22Rv1 (cell line): Measurements from ENCODE around the gene C11orf98.
A peak's percentile ranks its signal among the peaks of the same experiment; 100 is the strongest.

ENCODE experiments used
- H3K27ac ChIP-seq: fragments of 450-650 bp; 2 replicates; pipeline ENCODE4 v1.5.1; 2017
- ZFX ChIP-seq: fragments of 450-650 bp; IDR thresholded peaks from 2 replicates; pipeline ENCODE4 v1.6.1; 2017; ENCODE audit warnings: antibody characterized with exemption, borderline replicate concordance
- TF ChIP-seq, protein P1 (sequence below): fragments of 450-650 bp; IDR thresholded peaks from 2 replicates; pipeline ENCODE4 v1.5.1; 2017; ENCODE audit warnings: mild to moderate bottlenecking

C11orf98 gene

DNA sequence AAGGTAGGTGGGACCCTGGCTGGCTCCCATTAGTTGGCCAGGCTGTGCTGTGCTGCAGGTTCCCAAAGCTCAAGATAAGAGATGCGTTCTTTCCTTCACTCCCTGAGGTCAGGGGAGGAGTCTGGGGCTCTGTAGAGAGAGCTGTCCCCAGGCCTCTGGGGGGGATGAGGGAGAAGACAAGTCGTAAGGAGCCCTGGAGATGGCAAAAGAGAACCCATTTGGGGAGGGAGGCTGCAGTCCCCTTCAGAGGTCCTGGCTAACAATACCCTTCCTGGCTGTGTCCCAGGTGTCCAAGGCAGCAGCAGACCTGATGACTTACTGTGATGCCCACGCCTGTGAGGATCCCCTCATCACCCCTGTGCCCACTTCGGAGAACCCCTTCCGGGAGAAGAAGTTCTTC lies 43.4 kb upstream of the C11orf98 start:
- TF ChIP-seq, protein P1, sequence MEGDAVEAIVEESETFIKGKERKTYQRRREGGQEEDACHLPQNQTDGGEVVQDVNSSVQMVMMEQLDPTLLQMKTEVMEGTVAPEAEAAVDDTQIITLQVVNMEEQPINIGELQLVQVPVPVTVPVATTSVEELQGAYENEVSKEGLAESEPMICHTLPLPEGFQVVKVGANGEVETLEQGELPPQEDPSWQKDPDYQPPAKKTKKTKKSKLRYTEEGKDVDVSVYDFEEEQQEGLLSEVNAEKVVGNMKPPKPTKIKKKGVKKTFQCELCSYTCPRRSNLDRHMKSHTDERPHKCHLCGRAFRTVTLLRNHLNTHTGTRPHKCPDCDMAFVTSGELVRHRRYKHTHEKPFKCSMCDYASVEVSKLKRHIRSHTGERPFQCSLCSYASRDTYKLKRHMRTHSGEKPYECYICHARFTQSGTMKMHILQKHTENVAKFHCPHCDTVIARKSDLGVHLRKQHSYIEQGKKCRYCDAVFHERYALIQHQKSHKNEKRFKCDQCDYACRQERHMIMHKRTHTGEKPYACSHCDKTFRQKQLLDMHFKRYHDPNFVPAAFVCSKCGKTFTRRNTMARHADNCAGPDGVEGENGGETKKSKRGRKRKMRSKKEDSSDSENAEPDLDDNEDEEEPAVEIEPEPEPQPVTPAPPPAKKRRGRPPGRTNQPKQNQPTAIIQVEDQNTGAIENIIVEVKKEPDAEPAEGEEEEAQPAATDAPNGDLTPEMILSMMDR = no peak
- TF ChIP-seq ZFX = no peak
- peak overlapping the region; percentile 85 for H3K27ac ChIP-seq

DNA sequence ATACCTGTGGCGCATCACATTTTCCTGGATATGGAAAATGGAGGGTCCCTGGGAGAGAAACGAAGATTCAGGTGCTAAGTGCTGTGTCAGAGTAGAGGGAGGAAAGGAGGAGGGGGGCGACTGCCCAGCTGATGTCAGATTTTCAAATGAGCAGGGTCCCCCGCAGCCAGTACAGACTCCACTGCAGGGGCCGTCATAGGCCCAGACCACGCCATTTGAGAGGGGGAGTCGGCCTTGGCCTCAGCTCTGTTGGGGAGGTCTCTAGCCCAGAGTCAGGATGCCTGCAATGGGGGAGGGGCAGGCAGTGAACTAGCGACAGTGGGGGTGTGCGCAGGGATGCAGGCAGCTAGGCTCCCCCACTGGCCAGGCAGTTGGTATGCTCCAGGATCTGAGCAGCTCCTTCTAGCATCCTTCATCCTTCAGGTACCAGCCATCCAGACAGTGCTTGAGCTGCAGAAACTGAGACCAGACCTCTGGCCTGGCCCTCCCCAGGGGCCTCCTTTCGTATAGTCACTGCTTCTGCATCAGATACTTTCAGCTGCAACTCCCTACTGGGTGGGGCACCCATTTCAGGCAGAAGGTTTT lies 42.4 kb upstream of the C11orf98 start, which contains the start of the genes BSCL2 and GNG3:
TSS of gene BSCL2 (minus strand) at position 148 of the 585 bp plus-strand sequence. CDS start 229 bp downstream, outside the sequence.
TSS of gene GNG3 (plus strand) at position 400 of the 585 bp plus-strand sequence. CDS start 620 bp downstream, outside the sequence.
- TF ChIP-seq, protein P1 = no peak
- no peak for TF ChIP-seq ZFX
- peak within 1 kb of the TSS; percentile 85 for H3K27ac ChIP-seq

DNA sequence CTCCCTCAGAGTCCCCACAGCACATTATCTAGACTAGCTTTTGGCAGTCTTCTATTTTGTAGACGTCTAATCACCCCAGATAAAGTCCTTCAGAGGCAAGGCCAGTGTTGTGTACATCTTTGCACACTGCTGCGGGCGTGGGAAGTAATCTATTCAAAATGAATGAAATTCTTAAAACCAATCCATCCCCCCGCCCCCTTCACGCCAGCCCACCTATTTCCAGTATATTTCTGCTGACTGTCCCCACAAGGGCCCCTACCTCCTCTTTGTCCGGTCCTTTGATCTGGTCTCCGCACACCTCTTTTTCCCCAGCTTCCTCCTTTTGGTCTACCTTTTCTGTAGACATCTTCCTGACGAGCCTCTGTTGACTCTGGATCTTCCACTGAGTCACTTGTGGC lies 41.8 kb upstream of the C11orf98 start:
- TF ChIP-seq, protein P1 = no peak
- TF ChIP-seq ZFX = no peak
- peak overlapping the region; percentile 85 for H3K27ac ChIP-seq

DNA sequence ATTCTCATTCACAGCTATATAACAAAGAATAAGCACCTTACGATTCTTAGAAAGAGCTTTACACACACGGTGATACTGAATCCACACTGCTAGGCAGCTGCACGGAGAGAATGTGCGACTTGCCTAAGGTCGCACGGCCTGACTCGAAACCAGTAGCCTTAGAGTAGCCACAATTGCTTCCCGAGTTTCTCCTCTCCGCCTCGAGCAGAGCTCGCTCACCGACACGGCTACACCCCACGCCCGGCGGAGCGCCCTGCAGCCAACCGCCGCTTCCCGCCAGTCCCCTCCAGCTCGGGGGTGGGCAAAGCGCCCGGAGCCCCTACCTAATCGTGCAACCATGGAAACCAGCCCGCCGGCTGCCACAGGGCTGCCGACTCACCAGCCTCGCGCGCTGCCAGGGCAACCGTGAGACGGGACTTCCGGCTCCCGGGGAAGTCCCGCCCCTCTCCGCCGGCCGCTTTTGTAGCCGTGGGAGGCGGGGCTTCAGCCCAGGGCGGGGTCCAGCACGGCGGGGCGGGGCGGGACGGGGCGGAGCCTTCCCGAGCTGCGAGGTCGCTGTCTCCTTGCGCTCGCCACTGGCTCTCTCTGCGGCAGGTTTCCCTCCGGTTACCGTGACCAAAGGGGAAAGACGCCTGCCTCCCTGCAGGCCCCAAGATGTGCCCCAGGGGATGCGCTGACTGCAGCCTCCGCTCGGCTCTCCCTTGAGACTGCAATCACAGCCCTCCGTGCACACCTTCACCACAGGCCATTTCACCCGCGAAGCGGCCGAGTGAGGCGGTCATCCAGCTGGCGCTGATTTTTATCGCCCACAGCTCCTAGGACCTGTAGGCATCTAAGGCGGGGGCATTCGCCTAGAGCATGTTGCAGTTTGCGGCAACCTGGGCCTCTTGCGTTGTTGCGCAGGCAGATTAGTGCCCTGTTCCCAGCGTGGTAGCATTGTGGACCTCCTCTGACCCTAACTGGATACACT lies 41.2 kb upstream of the C11orf98 start:
- H3K27ac ChIP-seq = peak overlapping the region; percentile 85
- TF ChIP-seq, protein P1 = 0 out of 2 replicates have a peak, but pooled peaks have one; percentile 3
- TF ChIP-seq ZFX = no peak

DNA sequence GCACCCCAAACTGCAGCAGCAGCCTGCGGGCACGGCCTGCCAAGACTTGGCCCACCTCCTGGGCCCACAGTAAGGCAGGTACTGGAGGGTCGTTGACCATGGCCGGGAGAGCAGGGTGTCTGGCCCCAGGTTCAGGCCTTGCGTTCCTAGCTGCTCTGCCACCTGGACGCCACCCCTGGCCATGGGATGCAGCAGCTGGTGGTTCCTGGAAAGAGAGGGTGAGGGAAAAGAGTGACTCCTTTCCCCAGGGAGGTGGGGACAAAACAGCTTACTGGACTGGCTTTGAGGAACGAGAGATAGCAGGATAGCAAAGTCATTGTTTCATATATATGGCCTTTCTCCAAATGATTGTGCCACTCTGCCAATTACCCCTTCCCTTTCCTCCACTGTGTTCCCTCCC lies 40.4 kb upstream of the C11orf98 start:
- H3K27ac ChIP-seq = peak overlapping the region; percentile 85
- TF ChIP-seq, protein P1 = no peak
- no peak for TF ChIP-seq ZFX

DNA sequence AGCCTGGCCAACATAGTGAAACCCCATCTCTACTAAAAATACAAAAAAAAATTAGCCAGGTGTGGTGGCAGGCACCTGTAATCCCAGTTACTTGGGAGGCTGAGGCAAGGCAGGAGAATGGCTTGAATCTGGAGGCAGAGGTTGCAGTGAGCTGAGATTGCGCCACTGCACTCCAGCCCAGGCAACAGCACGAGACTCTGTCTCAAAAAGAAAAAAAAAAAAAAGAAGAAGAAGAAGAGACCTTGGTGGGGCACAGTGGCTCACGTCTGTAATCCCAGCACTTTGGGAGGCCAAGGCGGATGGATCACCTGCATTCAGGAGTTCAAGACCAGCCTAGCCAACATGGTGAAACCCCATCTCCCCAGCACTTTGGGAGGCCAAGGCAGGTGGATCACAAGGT lies 38.9 kb upstream of the C11orf98 start:
- 0 out of 2 replicates have a peak overlapping the region, but pooled peaks have one; percentile 85 for H3K27ac ChIP-seq

DNA sequence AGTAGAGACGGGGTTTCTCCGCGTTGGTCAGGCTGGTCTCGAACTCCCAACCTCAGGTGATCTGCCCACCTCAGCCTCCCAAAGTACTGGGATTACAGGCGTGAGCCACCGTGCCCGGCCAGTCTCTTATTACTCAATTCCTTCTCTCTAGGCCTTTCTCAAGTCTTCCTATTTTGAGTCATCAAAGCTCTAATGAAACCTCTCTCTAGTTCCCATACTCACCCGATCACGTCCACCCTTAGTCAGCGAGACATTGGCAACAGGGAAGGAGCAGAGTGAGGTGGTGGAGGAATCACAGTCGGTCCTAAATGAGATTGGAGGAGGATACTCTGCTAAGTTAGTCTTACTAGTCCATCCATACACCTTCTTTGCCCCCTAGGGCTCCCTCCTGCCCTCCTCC lies 37.2 kb upstream of the C11orf98 start:
- no peak for TF ChIP-seq ZFX
- TF ChIP-seq, protein P1 = no peak
- H3K27ac ChIP-seq = no peak overlapping the region
